Trophoblast cell (in vitro differentiated cells and primary cell): ENCODE measurements around the gene CCT7.
"Not testable (repeated sequence)": the region's sequence is repeated elsewhere in the genome, so short reads cannot be mapped to it uniquely, and the experiment has no call there.

Experiments
- DNase-seq, 2 donors: peaks; one replicate each; pipeline ENCODE4 v3.0.0-alpha.2; 2016
- H2AFZ ChIP-seq: 2 replicates; pipeline ENCODE4 v1.6.1; 2013; ENCODE audit warnings: low read length, moderate library complexity, mild to moderate bottlenecking; ENCODE audit not compliant: insufficient read depth, poor library complexity
- H2AK5ac ChIP-seq: 2 replicates; pipeline ENCODE4 v1.6.1; 2013; ENCODE audit warnings: mild to moderate bottlenecking, low read length
- H2BK120ac ChIP-seq: 2 replicates; pipeline ENCODE4 v1.6.1; 2013; ENCODE audit warnings: low read length, mild to moderate bottlenecking, moderate library complexity; ENCODE audit not compliant: insufficient read depth, poor library complexity
- H2BK12ac ChIP-seq: 2 replicates; pipeline ENCODE4 v1.6.1; 2013; ENCODE audit warnings: mild to moderate bottlenecking, low read length, moderate library complexity
- H2BK5ac ChIP-seq: 2 replicates; pipeline ENCODE4 v1.6.1; 2013; ENCODE audit warnings: low read length, low read depth, moderate library complexity, mild to moderate bottlenecking; ENCODE audit not compliant: poor library complexity
- H3K14ac ChIP-seq: 2 replicates; pipeline ENCODE4 v1.6.1; 2013; ENCODE audit warnings: mild to moderate bottlenecking, low read length
- H3K18ac ChIP-seq: 2 replicates; pipeline ENCODE4 v1.6.1; 2013; ENCODE audit warnings: mild to moderate bottlenecking, low read length
- H3K23ac ChIP-seq: 2 replicates; pipeline ENCODE4 v1.6.1; 2013; ENCODE audit warnings: low read length
- H3K27ac ChIP-seq: 2 replicates; pipeline ENCODE4 v1.5.1; 2013; ENCODE audit warnings: low read depth, mild to moderate bottlenecking, inconsistent platforms, low read length, moderate library complexity
- H3K27me3 ChIP-seq: 2 replicates; pipeline ENCODE4 v1.6.1; 2013; ENCODE audit warnings: inconsistent platforms, mild to moderate bottlenecking, low read length, moderate library complexity; ENCODE audit not compliant: insufficient read depth
- H3K36me3 ChIP-seq, 2 experiments: 1 replicate in 1 of 2; 2 replicates in 1 of 2; pipeline ENCODE4 v1.6.1; 2013; ENCODE audit warnings: low read length in 2 of 2, mild to moderate bottlenecking in 2 of 2, moderate library complexity in 1 of 2; ENCODE audit not compliant: insufficient read depth in 2 of 2, control insufficient read depth in 1 of 2
- H3K4ac ChIP-seq: 2 replicates; pipeline ENCODE4 v1.6.1; 2013; ENCODE audit warnings: low read depth, mild to moderate bottlenecking, low read length, moderate library complexity
- H3K4me1 ChIP-seq, 2 experiments: 1 replicate in 1 of 2; 2 replicates in 1 of 2; pipeline ENCODE4 v1.6.1; 2013; ENCODE audit warnings: low read length in 2 of 2, mild to moderate bottlenecking in 2 of 2, moderate library complexity in 1 of 2; ENCODE audit not compliant: insufficient read depth in 2 of 2, control insufficient read depth in 1 of 2
- H3K4me2 ChIP-seq: 2 replicates; pipeline ENCODE4 v1.6.1; 2013; ENCODE audit warnings: inconsistent platforms, mild to moderate bottlenecking, low read length, moderate library complexity
- H3K4me3 ChIP-seq: 2 replicates; pipeline ENCODE4 v1.5.1; 2013; ENCODE audit warnings: mild to moderate bottlenecking, low read depth, low read length, inconsistent platforms
- H3K79me1 ChIP-seq: one replicate; pipeline ENCODE4 v1.6.1; 2013; ENCODE audit warnings: low read length
- H3K79me2 ChIP-seq: 2 replicates; pipeline ENCODE4 v1.6.1; 2013; ENCODE audit warnings: low read length, mild to moderate bottlenecking; ENCODE audit not compliant: control insufficient read depth, insufficient read depth, poor library complexity
- H3K9ac ChIP-seq: 2 replicates; pipeline ENCODE4 v1.6.1; 2013; ENCODE audit warnings: mild to moderate bottlenecking, low read length
- H3K9me3 ChIP-seq: 2 replicates; pipeline ENCODE4 v1.6.1; 2013; ENCODE audit warnings: low read depth, mild to moderate bottlenecking, control low read depth, inconsistent platforms, low read length; ENCODE audit not compliant: insufficient read depth
- H4K12ac ChIP-seq: 2 replicates; pipeline ENCODE4 v1.6.1; 2013; ENCODE audit warnings: low read depth, mild to moderate bottlenecking, low read length, moderate library complexity
- H4K8ac ChIP-seq: 2 replicates; pipeline ENCODE4 v1.6.1; 2013; ENCODE audit warnings: low read depth, mild to moderate bottlenecking, low read length, moderate library complexity
- H4K91ac ChIP-seq: one replicate; pipeline ENCODE4 v1.6.1; 2013; ENCODE audit warnings: low read depth, mild to moderate bottlenecking, low read length, moderate library complexity
- WGBS: extraction: QIAGEN DNeasy Blood & Tissue Kit; methylation state at CpG from one replicate; pipeline ENCODE4 v1.1.7; 2013; ENCODE audit warnings: missing lambda C conversion rate; ENCODE audit not compliant: insufficient read length, insufficient coverage; ENCODE audit errors: extremely low coverage; 5-methylcytosine and 5-hydroxymethylcytosine counted together

The CCT7 gene

DNA sequence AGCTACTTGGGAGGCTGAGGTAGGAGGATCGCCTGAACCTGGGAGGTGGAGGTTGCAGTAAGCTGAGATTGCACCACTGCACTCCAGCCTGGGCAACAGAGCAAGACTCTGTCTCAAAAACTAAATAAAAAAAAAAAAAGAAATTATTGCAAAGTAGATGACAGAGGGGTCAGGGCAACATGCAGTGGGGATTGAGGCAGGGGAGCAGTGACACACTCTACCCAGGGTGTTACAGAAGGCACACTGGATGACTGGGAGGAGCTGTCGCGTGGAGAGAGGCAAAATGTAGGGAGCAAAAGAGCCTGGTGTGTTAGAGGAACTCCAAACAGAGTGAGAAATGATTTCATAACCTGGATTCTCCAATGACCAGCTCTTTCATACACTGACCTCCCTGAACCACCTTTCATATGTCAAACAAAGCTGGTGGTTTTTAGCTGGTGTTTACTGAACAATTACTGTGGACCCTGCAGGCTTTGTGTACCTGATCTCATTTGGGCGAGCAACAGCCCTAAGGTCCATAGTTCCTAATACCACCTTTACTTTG lies 28.1 kb downstream of the CCT7 start:
- H3K4me2 ChIP-seq: no peak overlapping the region
- H2BK12ac ChIP-seq: no peak overlapping the region
- no peaks in the 10 kb centered on the region for H3K79me2 ChIP-seq
- H4K91ac ChIP-seq: no peak overlapping the region
- H3K36me3 ChIP-seq: no peaks in the 10 kb centered on the region
- no peak overlapping the region for H3K18ac ChIP-seq
- H3K27me3 ChIP-seq: no peaks in the 10 kb centered on the region
- no peak overlapping the region for H2BK120ac ChIP-seq
- no peak overlapping the region for H2AK5ac ChIP-seq
- H4K8ac ChIP-seq: no peak overlapping the region
- H3K27ac ChIP-seq: no peak overlapping the region
- peaks cover 3 to 9% of the 10 kb centered on the region in 2 experiments for H3K4me1 ChIP-seq
- peaks cover 2% of the 10 kb centered on the region for H3K9me3 ChIP-seq
- no peak overlapping the region for H3K4ac ChIP-seq
- H3K79me1 ChIP-seq: no peaks in the 10 kb centered on the region
- no peak overlapping the region for H3K23ac ChIP-seq
- H3K14ac ChIP-seq: no peak overlapping the region
- DNase-seq: no peak
- H3K4me3 ChIP-seq: no peak overlapping the region
- no peak overlapping the region for H2BK5ac ChIP-seq
- no peak overlapping the region for H2AFZ ChIP-seq
- no peak overlapping the region for H4K12ac ChIP-seq
- no CpG with 5 or more reads among the region's 4 CpGs for WGBS
- H3K9ac ChIP-seq: no peak overlapping the region

DNA sequence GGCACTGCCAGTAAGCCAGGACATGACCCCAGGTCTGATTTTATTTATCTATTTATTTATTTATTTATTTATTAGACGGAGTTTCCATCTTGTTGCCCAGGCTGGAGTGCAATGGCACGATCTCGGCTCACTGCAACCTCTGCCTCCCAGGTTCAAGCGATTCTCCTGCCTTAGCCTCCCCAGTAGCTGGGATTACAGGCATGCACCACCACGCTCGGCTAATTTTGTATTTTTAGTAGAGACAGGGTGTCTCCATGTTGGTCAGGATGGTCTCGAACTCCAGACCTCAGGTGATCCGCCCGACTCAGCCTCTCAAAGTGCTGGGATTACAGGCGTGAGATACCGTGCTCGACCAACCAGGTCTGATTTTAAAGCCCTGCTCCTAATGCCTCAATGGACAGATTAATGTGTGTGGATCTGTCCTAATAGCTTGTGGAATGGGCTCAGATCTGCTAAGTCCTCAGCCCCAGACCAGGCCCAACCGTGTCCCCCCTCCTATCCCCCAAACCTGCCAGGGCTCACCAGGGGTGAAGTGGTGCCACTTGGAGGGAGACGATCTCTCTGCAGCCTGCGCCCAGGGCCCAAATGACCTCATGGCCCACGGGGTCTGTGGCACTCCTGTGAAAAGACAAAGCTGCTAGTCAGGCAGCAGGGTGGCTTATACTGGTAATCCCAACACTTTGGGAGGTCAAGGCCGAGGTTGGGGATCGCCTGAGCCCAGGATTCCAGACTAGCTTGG lies 28.8 kb downstream of the CCT7 start:
- H3K18ac ChIP-seq, H3K27me3 ChIP-seq, H3K9me3 ChIP-seq, H3K4me2 ChIP-seq, H4K8ac ChIP-seq, H2BK120ac ChIP-seq, H4K91ac ChIP-seq, H3K36me3 ChIP-seq, H2AFZ ChIP-seq, H2BK5ac ChIP-seq, H3K4me1 ChIP-seq, H2BK12ac ChIP-seq, H3K9ac ChIP-seq, H3K4ac ChIP-seq, DNase-seq, H2AK5ac ChIP-seq, H3K4me3 ChIP-seq, H3K79me1 ChIP-seq, H3K79me2 ChIP-seq, H3K14ac ChIP-seq, H4K12ac ChIP-seq, H3K23ac ChIP-seq, H3K27ac ChIP-seq: not testable (repeated sequence)
- WGBS: no CpG with 5 or more reads among the region's 18 CpGs

DNA sequence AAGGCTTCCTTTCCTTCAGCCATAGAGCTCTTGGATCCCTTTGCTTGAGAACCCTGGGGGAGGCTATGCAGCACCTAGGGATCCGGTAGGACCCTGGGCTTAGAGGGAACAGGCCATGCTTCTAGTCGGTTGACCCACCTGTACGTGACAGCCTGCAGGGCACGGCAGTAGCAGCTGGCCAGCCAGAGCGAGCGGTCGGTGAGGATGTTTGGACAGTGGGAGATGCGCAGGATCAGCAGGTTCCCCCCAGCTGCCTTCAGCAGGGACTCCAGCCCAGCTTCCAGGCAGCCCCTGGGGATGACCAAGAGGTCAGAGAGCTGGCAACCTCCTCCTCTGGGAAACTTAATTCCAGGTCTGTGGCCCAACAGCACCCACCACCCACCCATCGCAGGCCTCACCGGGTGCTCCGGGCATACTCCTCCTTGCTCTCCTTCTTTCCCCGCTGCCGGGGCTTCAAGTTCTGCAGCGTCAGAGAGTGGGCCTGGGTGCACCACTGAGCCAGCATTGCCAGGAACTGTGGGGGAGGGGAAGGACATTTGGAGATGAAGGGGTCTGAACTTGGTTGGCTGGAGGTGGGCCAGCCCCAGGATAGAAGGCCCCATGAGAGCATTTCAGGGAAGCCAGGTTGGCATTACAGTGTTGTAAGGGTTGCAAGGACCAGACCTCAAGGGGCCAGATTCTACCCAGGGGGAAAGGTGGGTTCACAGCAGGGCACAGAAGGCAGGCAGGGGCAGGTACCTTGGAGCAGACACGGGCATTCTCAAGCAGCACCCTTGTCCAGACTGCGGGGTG lies 29.6 kb downstream of the CCT7 start:
- Histone ChIP-seq H4K8ac (no peak overlapping the region), H2BK120ac (no peak overlapping the region), H3K27me3 (peaks cover 9% of the 10 kb centered on the region), H3K36me3 (no peaks in the 10 kb centered on the region), H3K79me2 (no peaks in the 10 kb centered on the region), H2AK5ac (no peak overlapping the region), H3K14ac (no peak overlapping the region), H3K79me1 (no peaks in the 10 kb centered on the region), H3K4ac (no peak overlapping the region), H3K23ac (no peak overlapping the region), H2BK5ac (no peak overlapping the region), H2AFZ (no peak overlapping the region), H3K27ac (no peak overlapping the region), H3K9ac (no peak overlapping the region), H4K91ac (no peak overlapping the region), H3K18ac (no peak overlapping the region), H3K4me2 (no peak overlapping the region), H4K12ac (no peak overlapping the region), H3K9me3 (peaks cover 4% of the 10 kb centered on the region), H3K4me3 (no peak overlapping the region), H2BK12ac (no peak overlapping the region), H3K4me1 (peaks cover 7 to 13% of the 10 kb centered on the region in 2 experiments)
- no peak for DNase-seq
- WGBS: no CpG with 5 or more reads among the region's 16 CpGs

DNA sequence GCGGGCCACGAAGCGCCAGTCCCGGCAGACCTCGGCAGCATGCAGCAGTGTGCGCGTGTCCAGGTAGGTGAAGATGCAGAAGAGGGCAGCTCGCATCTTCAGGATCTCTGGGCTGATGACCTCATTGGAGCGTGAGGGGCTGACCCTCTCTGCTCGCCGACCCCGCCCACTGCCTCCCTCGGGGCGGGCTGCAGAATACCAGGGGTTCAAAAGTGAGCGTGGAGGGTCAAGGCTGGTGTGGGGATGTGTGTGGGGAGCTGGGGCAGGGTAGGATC lies 30.2 kb downstream of the CCT7 start:
- H2BK5ac ChIP-seq: no peak overlapping the region
- no peak overlapping the region for H2BK12ac ChIP-seq
- H3K9me3 ChIP-seq: peaks cover 4% of the 10 kb centered on the region
- no peak for DNase-seq
- no peak overlapping the region for H3K4ac ChIP-seq
- H3K23ac ChIP-seq: no peak overlapping the region
- no peak overlapping the region for H3K4me2 ChIP-seq
- no peaks in the 10 kb centered on the region for H3K79me2 ChIP-seq
- H2BK120ac ChIP-seq: no peak overlapping the region
- peaks cover 14% of the 10 kb centered on the region for H3K27me3 ChIP-seq
- H4K91ac ChIP-seq: no peak overlapping the region
- no peak overlapping the region for H4K8ac ChIP-seq
- WGBS: no CpG with 5 or more reads among the region's 15 CpGs
- H3K14ac ChIP-seq: no peak overlapping the region
- H3K18ac ChIP-seq: no peak overlapping the region
- no peak overlapping the region for H3K9ac ChIP-seq
- no peaks in the 10 kb centered on the region for H3K79me1 ChIP-seq
- H3K4me3 ChIP-seq: no peak overlapping the region
- no peak overlapping the region for H2AFZ ChIP-seq
- H3K4me1 ChIP-seq: peaks cover 8 to 17% of the 10 kb centered on the region in 2 experiments
- H3K27ac ChIP-seq: no peak overlapping the region
- no peaks in the 10 kb centered on the region for H3K36me3 ChIP-seq
- H2AK5ac ChIP-seq: no peak overlapping the region
- H4K12ac ChIP-seq: no peak overlapping the region
